ENCODE data around the gene HES2. TPM values are rescaled to one million over a fixed set of nuclear protein-coding genes. Genes with fewer than 3 reads are reported as not detected.
"Not testable (repeated sequence)": the region's sequence is repeated elsewhere in the genome, so short reads cannot be mapped to it uniquely, and the experiment has no call there.

The HES2 gene
- total RNA-seq, 4 donors from 2014 or later = 10.5 to 38.8 (median 25.4) TPM

DNA sequence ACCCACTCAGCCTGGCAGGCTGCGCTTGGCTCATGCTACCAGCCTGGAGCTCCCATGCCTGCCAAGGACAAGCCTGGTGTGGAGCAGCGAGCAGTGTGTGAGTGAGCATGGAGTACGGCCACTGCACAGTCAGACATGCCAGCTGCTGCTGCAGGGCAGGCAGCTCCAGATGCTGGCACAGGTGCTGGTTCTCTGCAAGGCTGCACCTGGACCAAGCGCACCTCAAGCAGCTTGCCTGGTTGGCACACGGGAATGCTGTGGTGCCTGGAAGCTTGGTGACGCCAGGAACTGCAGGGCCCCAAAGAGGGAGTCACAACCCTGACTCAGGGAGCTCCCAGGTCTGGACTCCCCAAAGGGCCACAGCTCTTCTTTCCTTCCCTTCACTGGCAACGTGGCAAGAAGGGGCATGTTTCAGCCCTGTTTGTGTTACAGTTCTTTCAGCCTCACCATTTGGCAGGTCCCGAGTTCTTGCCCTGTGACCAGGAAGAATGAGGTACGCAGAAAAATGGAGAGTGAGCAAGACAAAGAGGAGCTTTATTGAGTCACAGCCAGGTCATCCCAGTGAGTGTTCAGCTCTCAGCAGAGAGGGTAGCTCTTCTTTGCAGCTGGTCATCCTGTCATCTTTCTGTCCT is 52.2 kb downstream of the HES2 start:
- DNase-seq = no peak
- Histone ChIP-seq H3K4me1 (peaks cover 0 to 14% (median 4%) of the 10 kb centered on the region in 4 donors), H3K27me3 (no peaks in the 10 kb centered on the region), H3K36me3 (no peaks in the 10 kb centered on the region), H3K4me3 (no peak overlapping the region), H3K27ac (no peak overlapping the region), H3K9me3 (no peaks in the 10 kb centered on the region)
- in situ Hi-C loops (cut with MboI; ENCODE audit: low pct_ligation_motif_present in 1 of 4, low pct_unique_long_range_greater_than_20kb in 1 of 4, low sequenced_read_pairs in 3 of 4) = no loop called here
- TF ChIP-seq EP300 (IDR thresholded peaks at IDR 0.05; ENCODE audit: low read depth) = no peak
- TF ChIP-seq, protein P1, sequence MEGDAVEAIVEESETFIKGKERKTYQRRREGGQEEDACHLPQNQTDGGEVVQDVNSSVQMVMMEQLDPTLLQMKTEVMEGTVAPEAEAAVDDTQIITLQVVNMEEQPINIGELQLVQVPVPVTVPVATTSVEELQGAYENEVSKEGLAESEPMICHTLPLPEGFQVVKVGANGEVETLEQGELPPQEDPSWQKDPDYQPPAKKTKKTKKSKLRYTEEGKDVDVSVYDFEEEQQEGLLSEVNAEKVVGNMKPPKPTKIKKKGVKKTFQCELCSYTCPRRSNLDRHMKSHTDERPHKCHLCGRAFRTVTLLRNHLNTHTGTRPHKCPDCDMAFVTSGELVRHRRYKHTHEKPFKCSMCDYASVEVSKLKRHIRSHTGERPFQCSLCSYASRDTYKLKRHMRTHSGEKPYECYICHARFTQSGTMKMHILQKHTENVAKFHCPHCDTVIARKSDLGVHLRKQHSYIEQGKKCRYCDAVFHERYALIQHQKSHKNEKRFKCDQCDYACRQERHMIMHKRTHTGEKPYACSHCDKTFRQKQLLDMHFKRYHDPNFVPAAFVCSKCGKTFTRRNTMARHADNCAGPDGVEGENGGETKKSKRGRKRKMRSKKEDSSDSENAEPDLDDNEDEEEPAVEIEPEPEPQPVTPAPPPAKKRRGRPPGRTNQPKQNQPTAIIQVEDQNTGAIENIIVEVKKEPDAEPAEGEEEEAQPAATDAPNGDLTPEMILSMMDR (IDR thresholded peaks at IDR 0.05) = no peak
- no peak for TF ChIP-seq POLR2AphosphoS5 (IDR thresholded peaks at IDR 0.05)
- no peak for TF ChIP-seq POLR2A (IDR thresholded peaks at IDR 0.05)
- intact Hi-C loops (cut with DNase I; ENCODE audit: low total_unique reads) = no loop called here
- WGBS, 2 donors (ENCODE audit: low coverage in 1 of 2) = 88% methylated on average over 9 of the region's 9 CpGs; no CpG with 5 or more reads in 1 of the 2 donors

DNA sequence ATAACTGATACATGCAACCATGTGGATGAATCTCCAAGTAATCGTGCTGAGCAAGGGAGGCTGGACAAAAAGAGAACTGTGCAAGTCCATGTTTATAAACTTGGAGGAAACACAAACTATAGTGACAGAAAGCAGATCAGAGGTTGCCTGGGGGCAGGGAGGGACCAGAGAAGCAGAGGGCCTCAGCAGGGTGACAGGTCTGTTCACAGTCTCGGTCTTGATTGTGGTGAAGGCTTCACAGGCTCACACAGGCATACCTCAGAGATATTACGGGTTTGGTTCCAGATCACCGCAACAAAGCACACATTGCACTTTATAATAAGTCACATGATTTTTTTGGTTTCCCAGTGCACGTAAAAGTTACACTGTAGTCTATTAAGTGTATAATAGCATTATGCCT is 54.7 kb downstream of the HES2 start:
- Histone ChIP-seq H3K4me3 (no peak overlapping the region), H3K36me3 (no peaks in the 10 kb centered on the region), H3K9me3 (no peaks in the 10 kb centered on the region), H3K27me3 (no peaks in the 10 kb centered on the region), H3K4me1 (peaks cover 8 to 38% (median 27%) of the 10 kb centered on the region in 4 donors), H3K27ac (peak overlapping the region in 1 of 4 donors; percentile 18)
- TF ChIP-seq EP300 (IDR thresholded peaks at IDR 0.05; ENCODE audit: low read depth) = no peak
- TF ChIP-seq, protein P1 (IDR thresholded peaks at IDR 0.05) = no peak
- in situ Hi-C loops (cut with MboI; ENCODE audit: low pct_ligation_motif_present in 1 of 4, low pct_unique_long_range_greater_than_20kb in 1 of 4, low sequenced_read_pairs in 3 of 4) = no loop called here
- intact Hi-C loops (cut with DNase I; ENCODE audit: low total_unique reads) = no loop called here
- no peak for DNase-seq
- 56 to 71% methylated on average over 3 to 5 of the region's 5 CpGs for WGBS, 2 donors (ENCODE audit: low coverage in 1 of 2)

DNA sequence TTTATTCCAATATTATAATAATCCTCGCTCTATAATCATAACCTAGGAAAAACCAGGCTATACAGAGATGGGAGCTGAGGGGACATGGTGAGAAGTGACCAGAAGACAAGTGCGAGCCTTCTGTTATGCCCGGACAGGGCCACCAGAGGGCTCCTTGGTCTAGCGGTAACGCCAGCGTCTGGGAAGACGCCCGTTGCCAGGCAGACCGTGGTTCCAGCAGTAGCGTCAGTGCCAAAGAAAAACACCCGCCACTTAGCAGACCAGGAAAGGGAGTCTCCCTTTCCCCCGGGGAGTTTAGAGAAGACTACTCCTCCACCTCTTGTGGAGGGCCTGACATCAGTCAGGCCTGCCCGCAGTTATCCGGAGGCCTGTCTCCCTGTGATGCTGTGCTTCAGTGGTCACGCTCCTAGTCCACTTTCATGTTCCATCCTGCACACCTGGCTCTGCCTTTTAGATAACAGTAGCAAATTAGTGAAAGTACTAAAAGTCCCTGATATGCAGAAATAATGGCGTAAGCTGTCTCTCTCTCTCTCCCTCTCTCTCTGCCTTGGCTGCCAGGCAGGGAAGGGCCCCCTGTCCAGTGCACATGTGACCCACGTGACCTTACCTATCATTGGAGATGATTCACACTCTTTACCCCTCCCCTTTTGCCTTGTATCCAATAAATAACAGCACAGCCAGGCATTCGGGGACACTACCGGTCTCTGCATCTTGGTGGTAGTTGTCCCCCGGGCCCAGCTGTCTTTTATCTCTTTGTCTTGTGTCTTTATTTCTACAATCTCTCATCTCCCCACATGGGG is 56.4 kb downstream of the HES2 start:
- intact Hi-C loops (cut with DNase I; ENCODE audit: low total_unique reads) = loop anchor here (5.0 kb wide), 1 partner anchor 39 kb away; no protein-coding TSS in a partner anchor
- H3K27me3 ChIP-seq; in situ Hi-C loops (cut with MboI; ENCODE audit: low pct_ligation_motif_present in 1 of 4, low pct_unique_long_range_greater_than_20kb in 1 of 4, low sequenced_read_pairs in 3 of 4); H3K9me3 ChIP-seq; H3K4me3 ChIP-seq; H3K36me3 ChIP-seq: not testable (repeated sequence)
- peak; percentile 80 for DNase-seq
- 42 to 64% methylated on average over 5 to 20 of the region's 20 CpGs for WGBS, 2 donors (ENCODE audit: low coverage in 1 of 2)
- H3K4me1 ChIP-seq = peaks cover 24 to 56% (median 44%) of the 10 kb centered on the region in 4 donors
- TF ChIP-seq, protein P1 (IDR thresholded peaks at IDR 0.05) = peak; percentile 73 to 94 (median 78)
- peak overlapping the region; percentile 87 to 93 (median 90) for H3K27ac ChIP-seq

Small RNA genes within 50 kb of the gene (small RNA-seq; reads per million reads assigned to genes)
- 0 reads per million in 4 donors for gene MIR4252

Other genes starting within 250 kb of the HES2 start
- gene CHD5, start 239.6 kb downstream of the HES2 start, total RNA-seq = 1 to 10 TPM in 2 of 4 donors, under 1 TPM in 2; 0.14 to 1.6 (median 1.2) TPM
- 100 to 1,000 TPM in 3 of 4 donors, 10 to 100 TPM in 1; 56.5 to 170 (median 106) TPM for gene RPL22, start 220.3 kb downstream of the HES2 start, total RNA-seq
- gene RNF207, start 213.8 kb downstream of the HES2 start, total RNA-seq = 1,000 to 10,000 TPM in 1 of 4 donors, 100 to 1,000 TPM in 2, 10 to 100 TPM in 1; 82.6 to 1,341 (median 190) TPM
- 10 to 100 TPM; 21.3 to 84.1 (median 61.8) TPM for gene ICMT, start 184.0 kb downstream of the HES2 start, total RNA-seq
- gene HES3, start 175.7 kb downstream of the HES2 start, total RNA-seq = not detected
- 10 to 100 TPM; 15.6 to 38.2 (median 27.8) TPM for gene GPR153, start 158.8 kb downstream of the HES2 start, total RNA-seq
- gene ACOT7, start 26.2 kb downstream of the HES2 start, total RNA-seq = 10 to 100 TPM in 3 of 4 donors, 1 to 10 TPM in 1; 5.6 to 55.0 (median 31.0) TPM
- gene ESPN, start 4.9 kb upstream of the HES2 start, total RNA-seq = 100 to 1,000 TPM in 3 of 4 donors, 10 to 100 TPM in 1; 40.2 to 368 (median 157) TPM
- gene TNFRSF25, start 46.3 kb upstream of the HES2 start, total RNA-seq = 10 to 100 TPM; 38.9 to 55.3 (median 45.0) TPM
- gene PLEKHG5, start 71.7 kb upstream of the HES2 start, total RNA-seq = 10 to 100 TPM; 17.9 to 42.7 (median 37.1) TPM
- 10 to 100 TPM in 2 of 4 donors, 1 to 10 TPM in 2; 8.0 to 30.0 (median 13.8) TPM for gene NOL9, start 134.6 kb upstream of the HES2 start, total RNA-seq
- gene TAS1R1, start 135.4 kb upstream of the HES2 start, total RNA-seq = under 1 TPM in 1 of 4 donors, not detected in 3; 0.48 TPM
- 10 to 100 TPM; 18.3 to 37.7 (median 30.5) TPM for gene ZBTB48, start 160.1 kb upstream of the HES2 start, total RNA-seq
- 10 to 100 TPM; 23.6 to 67.7 (median 36.1) TPM for gene KLHL21, start 182.9 kb upstream of the HES2 start, total RNA-seq
- gene PHF13, start 193.8 kb upstream of the HES2 start, total RNA-seq = 10 to 100 TPM in 2 of 4 donors, 1 to 10 TPM in 2; 8.7 to 17.3 (median 10.3) TPM
- gene THAP3, start 204.9 kb upstream of the HES2 start, total RNA-seq = 10 to 100 TPM in 2 of 4 donors, 1 to 10 TPM in 2; 7.5 to 21.0 (median 13.2) TPM

Measured in transverse colon (tissue), 4 donors.